Right lobe of liver (tissue), 4 donors: ENCODE data around the gene KL.

Experiments used
- POLR2A ChIP-seq: fragments of 450-650 bp; IDR thresholded peaks from one replicate; pipeline ENCODE4 v1.6.1; 2017; ENCODE audit warnings: antibody characterized with exemption, mild to moderate bottlenecking
- TF ChIP-seq, protein P1 (sequence below), 4 donors: fragments of 200-600 bp in 3 of 4; fragments of 450-650 bp in 1 of 4; IDR thresholded peaks; one replicate each; pipeline versions ENCODE4 v1.5.1 to v1.8.0; 2016 to 2022; ENCODE audit warnings: antibody characterized with exemption in 4 of 4, mild to moderate bottlenecking in 2 of 4
- donor health status: DM: no; HTN: no; CAD: no.
- donor health status: DM: no; HTN: no; CAD: no.
- donor health status: DM: no; HTN: yes; CAD: no.

DNA sequence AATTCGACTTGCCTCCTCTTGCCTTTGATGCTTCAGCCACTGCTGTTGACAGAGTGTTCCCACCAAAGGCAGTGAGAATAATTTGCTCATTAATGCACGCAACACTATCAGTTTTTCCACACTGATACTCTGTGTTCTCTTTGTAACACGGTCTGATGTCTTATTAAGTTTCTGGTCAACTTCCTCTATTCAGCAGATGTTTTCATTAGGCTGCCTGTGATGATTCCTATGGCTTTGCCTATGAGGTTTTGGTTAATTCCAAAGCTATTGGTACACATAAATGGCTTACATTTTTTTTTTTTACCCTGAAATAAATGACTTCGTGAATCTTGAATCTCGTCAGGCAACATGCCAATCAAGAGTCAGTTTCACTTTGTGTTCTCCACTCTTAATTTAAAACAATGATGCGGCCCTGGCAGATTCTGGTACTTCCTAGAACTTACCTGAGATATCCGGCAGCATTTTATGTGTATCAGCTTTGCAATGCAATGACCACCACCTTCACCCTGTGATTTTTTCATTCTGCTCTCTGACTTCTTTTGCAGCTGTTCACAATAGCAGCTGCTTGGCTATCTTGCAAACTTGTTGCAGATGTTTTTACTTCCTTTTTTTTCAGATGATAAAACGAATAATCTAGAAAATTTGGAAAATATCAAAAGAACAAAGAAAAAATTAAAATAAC lies 27.5 kb upstream of the KL start:
- TF ChIP-seq, protein P1, sequence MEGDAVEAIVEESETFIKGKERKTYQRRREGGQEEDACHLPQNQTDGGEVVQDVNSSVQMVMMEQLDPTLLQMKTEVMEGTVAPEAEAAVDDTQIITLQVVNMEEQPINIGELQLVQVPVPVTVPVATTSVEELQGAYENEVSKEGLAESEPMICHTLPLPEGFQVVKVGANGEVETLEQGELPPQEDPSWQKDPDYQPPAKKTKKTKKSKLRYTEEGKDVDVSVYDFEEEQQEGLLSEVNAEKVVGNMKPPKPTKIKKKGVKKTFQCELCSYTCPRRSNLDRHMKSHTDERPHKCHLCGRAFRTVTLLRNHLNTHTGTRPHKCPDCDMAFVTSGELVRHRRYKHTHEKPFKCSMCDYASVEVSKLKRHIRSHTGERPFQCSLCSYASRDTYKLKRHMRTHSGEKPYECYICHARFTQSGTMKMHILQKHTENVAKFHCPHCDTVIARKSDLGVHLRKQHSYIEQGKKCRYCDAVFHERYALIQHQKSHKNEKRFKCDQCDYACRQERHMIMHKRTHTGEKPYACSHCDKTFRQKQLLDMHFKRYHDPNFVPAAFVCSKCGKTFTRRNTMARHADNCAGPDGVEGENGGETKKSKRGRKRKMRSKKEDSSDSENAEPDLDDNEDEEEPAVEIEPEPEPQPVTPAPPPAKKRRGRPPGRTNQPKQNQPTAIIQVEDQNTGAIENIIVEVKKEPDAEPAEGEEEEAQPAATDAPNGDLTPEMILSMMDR (IDR thresholded peaks at IDR 0.05) = no peak
- no peak for TF ChIP-seq POLR2A
